Measurements from ENCODE around the gene LRFN3. TPM values are rescaled to one million over a fixed set of nuclear protein-coding genes. Genes with fewer than 3 reads are reported as not detected.

LRFN3 gene
- total RNA-seq, 4 donors from 2014 or later: 3.2 to 8.7 (median 5.3) TPM

Small RNA genes within 50 kb of the gene (small RNA-seq; reads per million reads assigned to genes)
- gene AF038458.1: not detected

Other genes with a start within 250 kb of the LRFN3 start
- gene ZBTB32, start 231.8 kb upstream of the LRFN3 start, total RNA-seq: under 1 TPM in 2 of 4 donors, not detected in 2; 0.47 to 0.72 TPM
- 10 to 100 TPM; 11.5 to 28.7 (median 19.8) TPM for gene KMT2B, start 218.4 kb upstream of the LRFN3 start, total RNA-seq
- gene IGFLR1, start 193.9 kb upstream of the LRFN3 start, total RNA-seq: 10 to 100 TPM in 2 of 4 donors, 1 to 10 TPM in 2; 5.8 to 14.8 (median 10.1) TPM
- 10 to 100 TPM; 18.4 to 23.8 (median 22.9) TPM for gene U2AF1L4, start 191.0 kb upstream of the LRFN3 start, total RNA-seq
- gene PSENEN, start 190.7 kb upstream of the LRFN3 start, total RNA-seq: 10 to 100 TPM; 28.1 to 58.6 (median 37.9) TPM
- 10 to 100 TPM; 11.3 to 18.3 (median 15.6) TPM for gene LIN37, start 187.8 kb upstream of the LRFN3 start, total RNA-seq
- 100 to 1,000 TPM; 107 to 203 (median 128) TPM for gene HSPB6, start 179.3 kb upstream of the LRFN3 start, total RNA-seq
- 1 to 10 TPM; 3.7 to 7.5 (median 5.3) TPM for gene PROSER3, start 178.2 kb upstream of the LRFN3 start, total RNA-seq
- gene ARHGAP33, start 160.8 kb upstream of the LRFN3 start, total RNA-seq: 1 to 10 TPM in 3 of 4 donors, under 1 TPM in 1; 0.84 to 9.1 (median 2.5) TPM
- not detected for gene PRODH2, start 123.5 kb upstream of the LRFN3 start, total RNA-seq
- gene NPHS1, start 83.9 kb upstream of the LRFN3 start, total RNA-seq: 1 to 10 TPM in 1 of 4 donors, under 1 TPM in 1, not detected in 2; 0.48 to 1.5 TPM
- gene KIRREL2, start 79.5 kb upstream of the LRFN3 start, total RNA-seq: 1 to 10 TPM in 1 of 4 donors, under 1 TPM in 2, not detected in 1; 0.25 to 1.4 (median 0.48) TPM
- gene APLP1, start 67.8 kb upstream of the LRFN3 start, total RNA-seq: 10 to 100 TPM in 1 of 4 donors, 1 to 10 TPM in 3; 1.1 to 10.1 (median 2.3) TPM
- gene NFKBID, start 35.8 kb upstream of the LRFN3 start, total RNA-seq: 10 to 100 TPM in 3 of 4 donors, 1 to 10 TPM in 1; 7.4 to 52.7 (median 15.5) TPM
- 10 to 100 TPM in 2 of 4 donors, 1 to 10 TPM in 2; 7.6 to 57.0 (median 13.3) TPM for gene HCST, start 33.8 kb upstream of the LRFN3 start, total RNA-seq
- gene TYROBP, start 28.1 kb upstream of the LRFN3 start, total RNA-seq: 100 to 1,000 TPM; 171 to 490 (median 280) TPM
- 10 to 100 TPM; 19.0 to 53.8 (median 32.2) TPM for gene SDHAF1, start 58.8 kb downstream of the LRFN3 start, total RNA-seq
- under 1 TPM in 3 of 4 donors, not detected in 1; 0.28 to 0.79 (median 0.50) TPM for gene SYNE4, start 72.4 kb downstream of the LRFN3 start, total RNA-seq
- 10 to 100 TPM; 13.6 to 21.8 (median 16.1) TPM for gene ALKBH6, start 77.8 kb downstream of the LRFN3 start, total RNA-seq
- 10 to 100 TPM in 1 of 4 donors, 1 to 10 TPM in 3; 3.3 to 11.9 (median 8.1) TPM for gene CLIP3, start 96.5 kb downstream of the LRFN3 start, total RNA-seq
- gene THAP8, start 117.9 kb downstream of the LRFN3 start, total RNA-seq: 10 to 100 TPM in 2 of 4 donors, 1 to 10 TPM in 2; 2.0 to 10.4 (median 7.6) TPM
- gene WDR62, start 118.5 kb downstream of the LRFN3 start, total RNA-seq: under 1 TPM; 0.31 to 0.95 (median 0.69) TPM
- not detected for gene OVOL3, start 174.8 kb downstream of the LRFN3 start, total RNA-seq
- gene POLR2I, start 178.5 kb downstream of the LRFN3 start, total RNA-seq: 10 to 100 TPM; 32.5 to 58.5 (median 36.1) TPM
- 100 to 1,000 TPM in 2 of 4 donors, 10 to 100 TPM in 2; 86.9 to 126 (median 106) TPM for gene TBCB, start 179.1 kb downstream of the LRFN3 start, total RNA-seq
- gene CAPNS1, start 203.7 kb downstream of the LRFN3 start, total RNA-seq: 100 to 1,000 TPM; 211 to 263 (median 246) TPM
- gene COX7A1, start 216.1 kb downstream of the LRFN3 start, total RNA-seq: 10 to 100 TPM; 25.1 to 60.3 (median 43.9) TPM